K562 (cell line): ENCODE data around the gene CNOT1. TPM values are rescaled to one million over a fixed set of nuclear protein-coding genes. Genes with fewer than 3 reads are reported as not detected.
A peak's percentile ranks its signal among the peaks of the same experiment; 100 is the strongest.

Experiments used
- ATAC-seq: fragments of 200-7000 bp; cut with Tn5 transposase; 3 replicates; pipeline ENCODE4 v1.9.1; 2020; ENCODE audit warnings: moderate library complexity
- BruUV-seq: library from RNA; stranded (reverse); fragments of 400-500 nt; replicated peaks from 2 replicates; lab custom pipeline; 2021; lab: Mats Ljungman, UMichigan
- CTCF ChIA-PET: fragments of 300-600 bp; formaldehyde crosslinking; extraction: SDS; loops from one replicate; lab custom pipeline; 2021; ENCODE audit warnings: low intra/inter-chr PET ratio; lab: Yijun Ruan, JAX
- POLR2A ChIA-PET: fragments of 300-600, 350-650 bp; sonication (Branson Sonifier 250); formaldehyde crosslinking; extraction: SDS; loops from one replicate; lab custom pipeline; 2021; ENCODE audit warnings: antibody characterized with exemption, inconsistent platforms; lab: Yijun Ruan, JAX
- DNase-seq, 4 experiments: peaks; one replicate each; pipeline versions ENCODE4 v3.0.0 to v3.0.0-alpha.2; 2011 to 2018; ENCODE audit warnings: low spot score in 3 of 4, mixed read lengths in 3 of 4; ENCODE audit errors: extremely low read depth in 1 of 4
- FAIRE-seq: peaks from 2 replicates; lab custom pipeline; 2011; peaks lifted over from hg19 to GRCh38; lab: Jason Lieb, UNC
- H2AFZ ChIP-seq: 2 replicates; pipeline ENCODE4 v1.6.0; 2011; ENCODE audit warnings: low read depth, low read length, control low read depth, inconsistent platforms
- H3K27ac ChIP-seq: fragments of 200-600 bp; 3 replicates; pipeline ENCODE4 v1.8.0; 2011; ENCODE audit warnings: low read depth, mild to moderate bottlenecking, control low read depth, inconsistent platforms, low read length, moderate library complexity, mixed read lengths; ENCODE audit errors: extremely low read depth
- H3K27me3 ChIP-seq, 2 experiments: fragments of 300-600 bp in 1 of 2; 2 replicates in 1 of 2; 3 replicates in 1 of 2; pipeline versions ENCODE4 v1.6.0 to v1.8.0; 2011; ENCODE audit warnings: inconsistent platforms in 2 of 2, low read length in 2 of 2, mild to moderate bottlenecking in 1 of 2, mixed read lengths in 1 of 2, moderate library complexity in 1 of 2; ENCODE audit not compliant: control insufficient read depth in 2 of 2, insufficient read depth in 2 of 2
- H3K36me3 ChIP-seq: fragments of 300-600 bp; 3 replicates; pipeline ENCODE4 v1.8.0; 2011; ENCODE audit warnings: mild to moderate bottlenecking, low read length, inconsistent platforms; ENCODE audit not compliant: control insufficient read depth, insufficient read depth
- H3K4me1 ChIP-seq, 2 experiments: fragments of 200-600 bp in 1 of 2; replicated peaks in 1 of 2; 2 replicates in 1 of 2; 3 replicates in 1 of 2; pipeline versions ENCODE4 v1.5.1 to v1.8.0; 2011; ENCODE audit warnings: inconsistent platforms in 2 of 2, low read length in 2 of 2, mild to moderate bottlenecking in 1 of 2, mixed read lengths in 1 of 2, moderate library complexity in 1 of 2; ENCODE audit not compliant: control insufficient read depth in 2 of 2, insufficient read depth in 2 of 2
- H3K4me2 ChIP-seq: 2 replicates; pipeline ENCODE4 v1.6.1; 2011; ENCODE audit warnings: low read length, control low read depth, inconsistent platforms, mixed read lengths; ENCODE audit not compliant: insufficient read depth
- H3K4me3 ChIP-seq: fragments of 200-600 bp; sonication (generic), shearing (Covaris generic); 2 replicates; pipeline ENCODE4 v1.5.1; 2016; ENCODE audit warnings: control low read depth, inconsistent platforms
- H3K79me2 ChIP-seq: fragments of 200-600 bp; 3 replicates; pipeline ENCODE4 v1.8.0; 2011; ENCODE audit warnings: low read length, inconsistent platforms; ENCODE audit not compliant: control insufficient read depth, insufficient read depth
- H3K9ac ChIP-seq, 2 experiments: 2 replicates each; pipeline versions ENCODE4 v1.6.0 to v1.6.1; 2011; ENCODE audit warnings: low read depth in 2 of 2, low read length in 2 of 2, control low read depth in 1 of 2, inconsistent platforms in 1 of 2, mild to moderate bottlenecking in 1 of 2, mixed read lengths in 1 of 2; ENCODE audit not compliant: insufficient read depth in 1 of 2
- H3K9me1 ChIP-seq: one replicate; pipeline ENCODE4 v1.6.0; 2011; ENCODE audit warnings: inconsistent platforms, mild to moderate bottlenecking, low read length, moderate library complexity; ENCODE audit not compliant: control insufficient read depth, insufficient read depth
- H3K9me3 ChIP-seq: replicated peaks from 2 replicates; pipeline ENCODE4 v1.5.1; 2011; ENCODE audit warnings: low read depth, low read length, inconsistent platforms; ENCODE audit not compliant: control insufficient read depth, insufficient read depth
- H4K20me1 ChIP-seq: replicated peaks from 2 replicates; pipeline ENCODE4 v1.6.1; 2011; ENCODE audit warnings: low read length, inconsistent platforms, mixed read lengths; ENCODE audit not compliant: control insufficient read depth, insufficient read depth
- ASH1L ChIP-seq: fragments of 450-650 bp; IDR thresholded peaks from 2 replicates; pipeline ENCODE4 v1.6.1; 2018; ENCODE audit warnings: borderline replicate concordance, mild to moderate bottlenecking, low read depth; ENCODE audit not compliant: partially characterized antibody
- ILK ChIP-seq: fragments of 450-650 bp; IDR thresholded peaks from 2 replicates; pipeline ENCODE4 v1.6.1; 2016; ENCODE audit warnings: missing genetic modification characterization, low read depth, mild to moderate bottlenecking, missing compliant biosample characterization, moderate library complexity, borderline replicate concordance
- JUND ChIP-seq, 2 experiments: IDR thresholded peaks; 2 replicates in 1 of 2; 3 replicates in 1 of 2; pipeline ENCODE4 v1.6.1; 2011; ENCODE audit warnings: borderline replicate concordance in 2 of 2, low read depth in 2 of 2, low read length in 2 of 2, improper control_type of control experiment in 1 of 2, missing biosample characterization in 1 of 2, missing genetic modification characterization in 1 of 2, missing genetic modification reagents in 1 of 2
- MTA2 ChIP-seq: fragments of 450-650 bp; IDR thresholded peaks from 2 replicates; pipeline ENCODE4 v1.6.1; 2016; ENCODE audit warnings: low read depth
- RBM39 ChIP-seq: fragments of 200-400 bp; formaldehyde crosslinking; optimal IDR thresholded peaks from 2 replicates; pipeline ENCODE3; 2018; ENCODE audit warnings: low read depth, low read length
- TEAD4 ChIP-seq, 2 experiments: sonication (generic) in 1 of 2; formaldehyde crosslinking in 1 of 2; IDR thresholded peaks; 2 replicates each; pipeline versions ENCODE4 v1.6.1 to v1.8.0; 2012 to 2022; ENCODE audit warnings: borderline replicate concordance in 1 of 2, inconsistent platforms in 1 of 2, low read length in 1 of 2, mild to moderate bottlenecking in 1 of 2, missing genetic modification reagents in 1 of 2
- TGIF2 ChIP-seq: sonication (generic); formaldehyde crosslinking; IDR thresholded peaks from 2 replicates; pipeline ENCODE4 v1.8.1; 2022; ENCODE audit warnings: mild to moderate bottlenecking, missing genetic modification reagents, moderate library complexity
- ZNF384 ChIP-seq: IDR thresholded peaks from 2 replicates; pipeline ENCODE4 v1.6.1; 2012; ENCODE audit warnings: low read depth, low read length, improper control_type of control experiment
- WGBS: fragments of 100-300 bp; shearing (Covaris generic); methylation state at CpG from one replicate; pipeline ENCODE4 v1.1.6; 2016; ENCODE audit warnings: low coverage, mixed read lengths; ENCODE audit not compliant: insufficient coverage; ENCODE audit errors: missing lambda C conversion rate; 5-methylcytosine and 5-hydroxymethylcytosine counted together
- in situ Hi-C: fragments of 300-500 bp; cut with MboI; formaldehyde crosslinking; loops from 4 replicates; pipeline ENCODE4 v1.15.0; 2018; ENCODE audit warnings: inconsistent platforms, mixed read lengths
- intact Hi-C: fragments of 100-400 bp; cut with micrococcal nuclease; formaldehyde crosslinking; loops from 2 replicates; pipeline ENCODE4 v1.14.2; 2022
- polyA plus RNA-seq, 8 experiments: library from polyadenylated mRNA; depleted of rRNA in 4 of 8; stranded (reverse) in 5 of 8; unstranded in 3 of 8; fragments of >200 nt; fragmentation: Nextera tagmentation in 2 of 8; fragmentation: Illumina TruSeq in 1 of 8; extraction: Ambion mirVana in 2 of 8; extraction: Trizol in 1 of 8; gene quantifications; 2 replicates each; pipeline versions ENCODE4 v1.2.1 to v1.2.3, GENCODE V29; 2011 to 2014; ENCODE audit warnings: inconsistent platforms in 1 of 8, missing spikeins in 1 of 8
- total RNA-seq, 7 experiments: library from RNA; depleted of rRNA in 6 of 7; stranded (reverse); fragments of >200 nt in 6 of 7; fragmentation: Illumina TruSeq in 2 of 7; extraction: Trizol in 2 of 7; gene quantifications; 2 replicates each; pipeline versions ENCODE4 v1.2.1 to v1.2.3, GENCODE V29; 2011 to 2021; ENCODE audit warnings: low replicate concordance in 1 of 7
- TF ChIP-seq, protein P1 (sequence below), 2 experiments: fragments of 450-650 bp in 1 of 2; sonication (generic) in 1 of 2; formaldehyde crosslinking in 1 of 2; IDR thresholded peaks in 1 of 2; conservative IDR thresholded peaks in 1 of 2; 2 replicates each; pipeline versions ENCODE4 v1.6.1 to v1.8.1; 2016 to 2023; ENCODE audit warnings: mild to moderate bottlenecking in 2 of 2, moderate library complexity in 2 of 2, inconsistent platforms in 1 of 2, missing genetic modification reagents in 1 of 2

Gene CNOT1
- total and polyA plus RNA-seq, 9 of the 15 experiments (the other 6 are each of a cell fraction or from before 2014, with no cell fraction given): 110 to 270 (median 220) TPM

DNA sequence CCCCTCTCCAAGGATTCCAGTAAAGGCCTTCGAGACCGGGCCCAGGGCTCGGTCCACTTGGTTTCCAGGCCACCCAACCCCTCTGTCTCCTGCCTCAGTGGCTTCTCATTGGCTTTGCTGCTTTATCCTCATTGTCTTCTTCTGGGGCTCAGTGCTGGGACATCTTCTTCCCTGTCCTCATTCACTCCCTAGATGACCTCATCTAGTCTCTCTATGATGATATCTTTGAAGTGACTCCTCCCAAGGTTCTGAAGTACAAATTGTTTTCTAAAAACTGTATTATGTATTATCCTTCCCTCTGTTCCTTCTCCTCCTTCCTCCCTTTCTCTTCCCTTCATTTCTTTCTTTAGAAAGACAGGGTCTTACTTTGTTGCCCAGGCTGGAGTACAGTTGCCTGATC, 156.8 kb downstream of the CNOT1 start (continued):
- TF ChIP-seq JUND (IDR thresholded peaks at IDR 0.05; ENCODE audit: borderline replicate concordance, low read depth, low read length) (no peak; the same call in 1 of the 2 replicates), JUND (tag; IDR thresholded peaks at IDR 0.05; ENCODE audit: borderline replicate concordance, low read depth, low read length) (peak; percentile 66; the same call in 2 of the 3 replicates), TGIF2 (no peak), ZNF384 (no peak), TEAD4 (IDR thresholded peaks at IDR 0.05; ENCODE audit: low read length) (no peak), TEAD4 (CRISPR knock-in tag; IDR thresholded peaks at IDR 0.05; ENCODE audit: borderline replicate concordance) (no peak), ILK (tag) (no peak)
- TF ChIP-seq, protein P1, sequence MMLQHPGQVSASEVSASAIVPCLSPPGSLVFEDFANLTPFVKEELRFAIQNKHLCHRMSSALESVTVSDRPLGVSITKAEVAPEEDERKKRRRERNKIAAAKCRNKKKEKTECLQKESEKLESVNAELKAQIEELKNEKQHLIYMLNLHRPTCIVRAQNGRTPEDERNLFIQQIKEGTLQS (IDR thresholded peaks at IDR 0.05): peak; percentile 67
- TF ChIP-seq, protein P1 (CRISPR knock-in tag; conservative IDR thresholded peaks at IDR 0.05): no peak

DNA sequence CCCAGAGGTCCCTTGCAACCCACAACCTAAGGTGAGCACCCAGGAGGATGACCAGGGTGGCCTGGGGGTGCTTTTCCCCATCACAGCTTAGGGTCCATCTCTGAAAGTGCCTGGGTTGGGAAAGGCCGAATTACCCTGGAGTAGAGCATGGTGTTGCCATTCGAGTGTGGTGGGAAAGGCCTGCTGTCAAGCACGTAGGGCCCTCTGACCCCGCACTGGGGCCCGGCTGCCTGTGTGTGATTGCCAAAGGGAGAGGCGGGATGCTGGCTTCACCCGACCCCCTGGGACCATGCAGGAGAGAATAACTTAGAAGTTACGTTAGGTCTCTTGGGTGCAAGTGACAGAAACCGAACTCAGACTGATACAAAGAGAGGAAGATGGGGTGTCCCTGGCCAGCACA, 157.4 kb downstream of the CNOT1 start:
- 7% methylated on average over 8 of the region's 9 CpGs for WGBS
- FAIRE-seq: no peak
- H3K27me3 ChIP-seq: peaks cover 17 to 28% of the 10 kb centered on the region in 2 experiments; a peak in 3 of 5 replicates
- H3K9me1 ChIP-seq: no peaks in the 10 kb centered on the region
- POLR2A ChIA-PET: interaction anchor here (0.6 to 1.8 kb wide), 5 partner anchors 18 to 176 kb away, joined by 3 to 7 read pairs (median 4); no protein-coding TSS in a partner anchor
- no TSS peak for BruUV-seq
- no peaks in the 10 kb centered on the region for H3K4me1 ChIP-seq
- TF ChIP-seq ASH1L: no peak
- no peak for TF ChIP-seq MTA2
- TF ChIP-seq RBM39: no peak
- TF ChIP-seq, all 486 proteins: peak for 0
- no peak for DNase-seq
- no peak overlapping the region for H2AFZ ChIP-seq
- CTCF ChIA-PET: no interaction called here
- H3K4me2 ChIP-seq: no peak overlapping the region
- intact Hi-C loops (no loop called here), in situ Hi-C loops (no loop called here)
- no peak overlapping the region for H3K4me3 ChIP-seq
- peaks cover 6% of the 10 kb centered on the region; the same call in 1 of the 2 replicates for H4K20me1 ChIP-seq
- no peaks in the 10 kb centered on the region for H3K9me3 ChIP-seq
- no peak overlapping the region for H3K9ac ChIP-seq
- no peaks in the 10 kb centered on the region for H3K79me2 ChIP-seq
- H3K36me3 ChIP-seq: no peaks in the 10 kb centered on the region
- ATAC-seq: no peak
- H3K27ac ChIP-seq: no peak overlapping the region
